Naive thymus-derived CD4-positive, alpha-beta T cell (primary cell): ENCODE data around the gene GJB2. TPM values are rescaled to one million over a fixed set of nuclear protein-coding genes. Genes with fewer than 3 reads are reported as not detected.
"Not testable (repeated sequence)": the region's sequence is repeated elsewhere in the genome, so short reads cannot be mapped to it uniquely, and the experiment has no call there.

Source experiments
- ATAC-seq: fragments of 150-1000 bp; cut with Tn5 transposase; 2 replicates; pipeline ENCODE4 v1.10.0; 2021; ENCODE audit warnings: mild to moderate bottlenecking, moderate library complexity
- CTCF ChIA-PET: fragments of 350-600 bp; sonication (Branson Sonifier 250); formaldehyde crosslinking; loops from one replicate; lab custom pipeline; 2021; ENCODE audit warnings: antibody characterized with exemption; lab: Charles Lee
- POLR2A ChIA-PET: fragments of 350-600 bp; sonication (Branson Sonifier 250); formaldehyde crosslinking; loops from one replicate; lab custom pipeline; 2021; ENCODE audit warnings: antibody characterized with exemption, inconsistent platforms; lab: Charles Lee
- DNase-seq, 9 donors: peaks; one replicate each; pipeline versions ENCODE4 v3.0.0 to v3.0.0-alpha.2; 2020 to 2022; ENCODE audit warnings: mixed read lengths in 1 of 9
- H3K27ac ChIP-seq: one replicate; pipeline ENCODE4 v1.7.0; 2013; ENCODE audit warnings: mild to moderate bottlenecking, low read depth, low read length, moderate library complexity
- H3K27me3 ChIP-seq, 2 donors: one replicate each; pipeline ENCODE4 v1.7.0; 2013; ENCODE audit warnings: low read length in 2 of 2, mild to moderate bottlenecking in 2 of 2, moderate library complexity in 2 of 2; ENCODE audit not compliant: control insufficient read depth in 2 of 2, insufficient read depth in 2 of 2
- H3K36me3 ChIP-seq, 3 experiments: 1 replicate in 2 of 3; 2 replicates in 1 of 3; pipeline ENCODE4 v1.7.0; 2013; ENCODE audit warnings: low read length in 3 of 3, mild to moderate bottlenecking in 3 of 3, moderate library complexity in 1 of 3; ENCODE audit not compliant: insufficient read depth in 3 of 3, control insufficient read depth in 2 of 3
- H3K4me1 ChIP-seq, 2 donors: one replicate each; pipeline ENCODE4 v1.7.0; 2013; ENCODE audit warnings: low read length in 2 of 2, mild to moderate bottlenecking in 2 of 2, moderate library complexity in 1 of 2; ENCODE audit not compliant: control insufficient read depth in 2 of 2, insufficient read depth in 2 of 2
- H3K4me3 ChIP-seq: 2 replicates; pipeline ENCODE4 v1.7.0; 2013; ENCODE audit warnings: mild to moderate bottlenecking, low read length
- H3K9me3 ChIP-seq, 3 experiments: 1 replicate in 2 of 3; 2 replicates in 1 of 3; pipeline ENCODE4 v1.7.0; 2013; ENCODE audit warnings: low read length in 3 of 3; ENCODE audit not compliant: control insufficient read depth in 2 of 3
- H3K27ac Mint-ChIP-seq, 9 donors: one replicate each; pipeline ENCODE4 v1.8.0; 2020 to 2022; ENCODE audit warnings: mixed read lengths in 9 of 9, mild to moderate bottlenecking in 8 of 9, moderate library complexity in 5 of 9, inconsistent platforms in 2 of 9
- H3K27me3 Mint-ChIP-seq, 5 donors: one replicate each; pipeline ENCODE4 v1.8.0; 2021 to 2022; ENCODE audit warnings: mixed read lengths in 5 of 5, mild to moderate bottlenecking in 1 of 5
- H3K36me3 Mint-ChIP-seq, 5 donors: one replicate each; pipeline ENCODE4 v1.8.0; 2020 to 2022; ENCODE audit warnings: mixed read lengths in 5 of 5, mild to moderate bottlenecking in 3 of 5, inconsistent platforms in 1 of 5
- H3K4me1 Mint-ChIP-seq, 7 donors: one replicate each; pipeline ENCODE4 v1.8.0; 2020 to 2022; ENCODE audit warnings: mixed read lengths in 7 of 7, mild to moderate bottlenecking in 3 of 7, inconsistent platforms in 1 of 7
- H3K4me3 Mint-ChIP-seq, 10 donors: one replicate each; pipeline ENCODE4 v1.8.0; 2020 to 2022; ENCODE audit warnings: mild to moderate bottlenecking in 10 of 10, mixed read lengths in 10 of 10, moderate library complexity in 6 of 10, inconsistent platforms in 2 of 10
- H3K9me3 Mint-ChIP-seq, 11 donors: one replicate each; pipeline ENCODE4 v1.8.0; 2020 to 2022; ENCODE audit warnings: mixed read lengths in 11 of 11, mild to moderate bottlenecking in 4 of 11, inconsistent platforms in 1 of 11, moderate library complexity in 1 of 11
- intact Hi-C, 2 donors: fragments of 100-400 bp; cut with micrococcal nuclease; formaldehyde crosslinking; loops; one replicate each; pipeline ENCODE4 v1.15.1; 2023
- polyA plus RNA-seq, 2 donors: library from polyadenylated mRNA; unstranded; fragments of 300-500 nt; fragmentation: Illumina TruSeq; gene quantifications; one replicate each; pipeline ENCODE4 v1.2.3, GENCODE V29; 2021
- total RNA-seq, 6 experiments: library from RNA in 5 of 6; stranded (reverse) in 5 of 6; gene quantifications; 1 replicate in 5 of 6; 2 replicates in 1 of 6; pipeline ENCODE4 v1.2.3 and lab custom pipeline; 2021 to 2026

Gene GJB2
- total and polyA plus RNA-seq, 7 experiments from 2014 or later = 0.13 to 3.6 (median 0.22) TPM; not detected in 4

DNA sequence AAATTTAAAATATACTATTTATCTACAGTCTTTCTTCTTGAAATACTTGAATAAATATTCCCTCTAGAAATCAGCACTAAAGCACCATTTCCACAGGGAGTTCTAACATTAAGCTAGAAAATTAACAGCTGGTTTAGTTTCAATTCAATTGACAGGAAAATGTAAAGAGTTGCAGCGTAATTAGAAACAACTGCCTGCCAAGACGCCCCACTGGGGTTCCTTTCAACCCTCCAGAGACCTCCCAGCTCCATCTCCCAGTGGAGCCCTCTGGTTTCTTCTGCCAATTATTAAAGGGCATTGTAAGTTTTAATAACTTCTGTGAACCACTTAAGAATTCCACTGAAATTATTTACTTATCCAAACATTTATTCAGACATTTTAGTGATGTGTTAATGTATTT, 36.0 kb downstream of the GJB2 start:
- CTCF ChIA-PET = no interaction called here
- no peaks in the 10 kb centered on the region for H3K36me3 Mint-ChIP-seq
- no peak for DNase-seq

DNA sequence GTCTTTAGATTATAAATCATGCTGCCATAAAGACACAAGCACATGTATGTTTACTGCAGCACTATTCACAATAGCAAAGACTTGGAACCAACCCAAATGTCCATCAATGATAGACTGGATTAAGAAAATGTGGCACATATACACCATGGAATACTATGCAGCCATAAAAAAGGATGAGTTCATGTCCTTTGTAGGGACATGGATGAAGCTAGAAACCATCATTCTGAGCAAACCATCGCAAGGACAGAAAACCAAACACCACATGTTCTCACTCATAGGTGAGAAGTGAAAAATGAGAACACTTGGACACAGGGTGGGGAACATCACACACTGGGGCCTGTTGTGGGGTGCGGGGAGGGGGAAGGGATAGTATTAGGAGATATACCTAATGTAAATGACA, 39.4 kb downstream of the GJB2 start:
- H3K4me1 ChIP-seq, ATAC-seq, CTCF ChIA-PET, intact Hi-C loops, H3K9me3 ChIP-seq, DNase-seq, H3K4me1 Mint-ChIP-seq, H3K36me3 Mint-ChIP-seq, H3K27me3 ChIP-seq, H3K27ac ChIP-seq, H3K4me3 Mint-ChIP-seq, H3K27ac Mint-ChIP-seq, H3K9me3 Mint-ChIP-seq, H3K4me3 ChIP-seq, POLR2A ChIA-PET, H3K36me3 ChIP-seq: not testable (repeated sequence)
- H3K27me3 Mint-ChIP-seq = peaks cover 19 to 65% (median 27%) of the 10 kb centered on the region in 5 donors

More for the DNA sequence above, 36.0 kb downstream of the GJB2 start:
- Histone ChIP-seq H3K9me3 (no peaks in the 10 kb centered on the region), H3K4me1 (peaks cover 2 to 5% of the 10 kb centered on the region in 2 donors), H3K36me3 (no peaks in the 10 kb centered on the region), H3K27me3 (peaks cover 0 to 15% of the 10 kb centered on the region in 2 donors), H3K27ac (no peak overlapping the region), H3K4me3 (no peak overlapping the region)
- H3K9me3 Mint-ChIP-seq = peaks cover 0 to 4% (median 0%) of the 10 kb centered on the region in 11 donors
- intact Hi-C loops = no loop called here
- no peak overlapping the region for H3K4me3 Mint-ChIP-seq
- H3K27ac Mint-ChIP-seq = no peak overlapping the region
- H3K27me3 Mint-ChIP-seq = peaks cover 6 to 70% (median 22%) of the 10 kb centered on the region in 5 donors
- no peak for ATAC-seq
- POLR2A ChIA-PET = interaction anchor here (1.2 kb wide), 1 partner anchor 38 kb away, joined by 3 read pairs; no protein-coding TSS in a partner anchor
- peaks cover 0 to 13% (median 10%) of the 10 kb centered on the region in 7 donors for H3K4me1 Mint-ChIP-seq

DNA sequence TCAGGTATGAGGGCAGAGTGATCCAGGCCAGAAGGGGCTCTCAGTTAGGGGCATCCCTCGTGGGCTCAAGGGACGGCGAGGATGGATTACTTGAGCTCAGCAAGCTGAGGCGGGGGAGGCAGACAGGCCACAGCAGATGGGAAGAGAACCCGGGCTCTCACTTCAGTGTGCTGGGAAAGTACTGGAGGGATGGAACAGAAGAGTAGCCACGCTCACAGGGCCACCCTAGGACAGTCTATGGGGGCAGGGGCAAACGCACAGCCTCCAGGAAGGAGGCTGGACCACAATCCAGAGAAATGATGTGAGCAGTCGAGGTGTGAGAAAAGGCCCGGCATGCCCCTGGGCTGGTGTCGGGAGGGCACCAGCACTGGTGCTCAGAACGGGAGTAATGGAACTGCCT, 41.1 kb downstream of the GJB2 start:
- Histone ChIP-seq H3K36me3 (no peaks in the 10 kb centered on the region), H3K27ac (no peak overlapping the region), H3K4me3 (no peak overlapping the region), H3K4me1 (no peaks in the 10 kb centered on the region), H3K9me3 (no peaks in the 10 kb centered on the region), H3K27me3 (no peaks in the 10 kb centered on the region)
- intact Hi-C loops = no loop called here
- no peak for DNase-seq
- Mint-ChIP-seq H3K27me3 (peaks cover 20 to 65% (median 27%) of the 10 kb centered on the region in 5 donors), H3K4me1 (no peaks in the 10 kb centered on the region), H3K9me3 (no peaks in the 10 kb centered on the region), H3K4me3 (no peak overlapping the region), H3K27ac (no peak overlapping the region), H3K36me3 (peaks cover 0 to 5% (median 0%) of the 10 kb centered on the region in 5 donors)
- CTCF ChIA-PET = no interaction called here
- POLR2A ChIA-PET = no interaction called here
- ATAC-seq = no peak

- H3K36me3 Mint-ChIP-seq = peaks cover 0 to 5% (median 0%) of the 10 kb centered on the region in 5 donors
- Histone ChIP-seq H3K4me1 (no peaks in the 10 kb centered on the region), H3K4me3 (no peak overlapping the region), H3K9me3 (no peaks in the 10 kb centered on the region), H3K36me3 (no peaks in the 10 kb centered on the region), H3K27me3 (no peaks in the 10 kb centered on the region), H3K27ac (no peak overlapping the region)
- H3K9me3 Mint-ChIP-seq = no peaks in the 10 kb centered on the region
- ChIA-PET POLR2A (no interaction called here), CTCF (no interaction called here)
- DNase-seq = no peak
- no peaks in the 10 kb centered on the region for H3K4me1 Mint-ChIP-seq
- peaks cover 20 to 60% (median 27%) of the 10 kb centered on the region in 5 donors for H3K27me3 Mint-ChIP-seq
- no peak overlapping the region for H3K4me3 Mint-ChIP-seq
- ATAC-seq = no peak
- no peak overlapping the region for H3K27ac Mint-ChIP-seq
- intact Hi-C loops = no loop called here
Measured at GRCh38 chr13:20151016-20151415, 41.7 kb downstream of the GJB2 start.

- H3K4me1 Mint-ChIP-seq = no peaks in the 10 kb centered on the region
- intact Hi-C loops = no loop called here
- Histone ChIP-seq H3K9me3 (no peaks in the 10 kb centered on the region), H3K36me3 (no peaks in the 10 kb centered on the region), H3K27me3 (no peaks in the 10 kb centered on the region), H3K4me3 (no peak overlapping the region), H3K27ac (no peak overlapping the region), H3K4me1 (no peaks in the 10 kb centered on the region)
- H3K9me3 Mint-ChIP-seq = no peaks in the 10 kb centered on the region
- H3K36me3 Mint-ChIP-seq = peaks cover 0 to 5% (median 0%) of the 10 kb centered on the region in 5 donors
- DNase-seq (no peak), ATAC-seq (no peak)
- peaks cover 24 to 59% (median 27%) of the 10 kb centered on the region in 5 donors for H3K27me3 Mint-ChIP-seq
- CTCF ChIA-PET = no interaction called here
- POLR2A ChIA-PET = no interaction called here
- no peak overlapping the region for H3K4me3 Mint-ChIP-seq
- H3K27ac Mint-ChIP-seq = no peak overlapping the region
Measured at GRCh38 chr13:20150561-20150960, 42.2 kb downstream of the GJB2 start.

DNA sequence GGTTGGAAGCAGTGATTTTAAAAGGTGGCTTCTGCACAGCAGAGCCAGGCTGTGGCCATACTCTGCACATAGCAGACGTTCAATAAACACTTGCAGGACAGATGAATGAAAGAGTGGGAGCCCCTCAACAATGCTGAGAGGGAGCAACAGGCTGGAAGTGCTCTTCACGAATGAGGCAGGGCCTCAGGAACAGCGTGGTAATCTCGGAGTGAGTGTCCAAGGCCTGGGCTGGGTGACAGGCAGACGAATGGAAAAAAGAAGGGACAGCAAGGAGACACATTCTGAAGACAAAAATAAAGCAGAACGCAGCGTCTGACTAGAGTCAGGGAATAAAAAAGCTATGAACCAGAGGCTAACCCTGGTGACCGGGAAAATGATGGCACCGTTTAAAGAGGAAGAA, 43.0 kb downstream of the GJB2 start:
- ATAC-seq = no peak
- CTCF ChIA-PET = interaction anchor here (0.7 kb wide), 1 partner anchor 1180 kb away, joined by 3 read pairs; no protein-coding TSS in a partner anchor
- intact Hi-C loops = no loop called here

GRCh38 chr13:20148501-20149183, 44.1 kb downstream of the GJB2 start:
- CTCF ChIA-PET = no interaction called here
- intact Hi-C loops = no loop called here
- no peak for ATAC-seq

More for the DNA sequence above, 43.0 kb downstream of the GJB2 start:
- no peaks in the 10 kb centered on the region for H3K4me1 Mint-ChIP-seq
- no peak overlapping the region for H3K4me3 Mint-ChIP-seq
- POLR2A ChIA-PET = no interaction called here
- Histone ChIP-seq H3K4me3 (no peak overlapping the region), H3K4me1 (no peaks in the 10 kb centered on the region), H3K9me3 (no peaks in the 10 kb centered on the region), H3K27ac (no peak overlapping the region), H3K36me3 (no peaks in the 10 kb centered on the region), H3K27me3 (no peaks in the 10 kb centered on the region)
- peaks cover 0 to 5% (median 0%) of the 10 kb centered on the region in 5 donors for H3K36me3 Mint-ChIP-seq
- H3K9me3 Mint-ChIP-seq = no peaks in the 10 kb centered on the region
- DNase-seq = no peak
- peak overlapping the region in 1 of 9 donors; percentile 5 for H3K27ac Mint-ChIP-seq
- H3K27me3 Mint-ChIP-seq = peaks cover 27 to 57% (median 28%) of the 10 kb centered on the region in 5 donors

More at GRCh38 chr13:20148501-20149183, 44.1 kb downstream of the GJB2 start:
- POLR2A ChIA-PET = interaction anchor here (0.6 kb wide), 1 partner anchor 114 kb away, joined by 3 read pairs; no protein-coding TSS in a partner anchor
- Histone ChIP-seq H3K4me3 (no peak overlapping the region), H3K36me3 (no peaks in the 10 kb centered on the region), H3K4me1 (no peaks in the 10 kb centered on the region), H3K27ac (no peak overlapping the region), H3K27me3 (no peaks in the 10 kb centered on the region), H3K9me3 (no peaks in the 10 kb centered on the region)
- H3K4me1 Mint-ChIP-seq = peaks cover 0 to 2% (median 0%) of the 10 kb centered on the region in 7 donors
- peaks cover 32 to 56% (median 36%) of the 10 kb centered on the region in 5 donors for H3K27me3 Mint-ChIP-seq
- DNase-seq = no peak
- H3K27ac Mint-ChIP-seq = no peak overlapping the region
- no peaks in the 10 kb centered on the region for H3K9me3 Mint-ChIP-seq
- H3K4me3 Mint-ChIP-seq = no peak overlapping the region
- H3K36me3 Mint-ChIP-seq = peaks cover 0 to 5% (median 2%) of the 10 kb centered on the region in 5 donors
